Measurements from ENCODE around the gene ZNF789. TPM values are rescaled to one million over a fixed set of nuclear protein-coding genes. Genes with fewer than 3 reads are reported as not detected.

Gene ZNF789
- total and polyA plus RNA-seq, 9 of the 15 experiments (the other 6 are each of a cell fraction or from before 2014, with no cell fraction given): 6.1 to 57.0 (median 24.8) TPM

DNA sequence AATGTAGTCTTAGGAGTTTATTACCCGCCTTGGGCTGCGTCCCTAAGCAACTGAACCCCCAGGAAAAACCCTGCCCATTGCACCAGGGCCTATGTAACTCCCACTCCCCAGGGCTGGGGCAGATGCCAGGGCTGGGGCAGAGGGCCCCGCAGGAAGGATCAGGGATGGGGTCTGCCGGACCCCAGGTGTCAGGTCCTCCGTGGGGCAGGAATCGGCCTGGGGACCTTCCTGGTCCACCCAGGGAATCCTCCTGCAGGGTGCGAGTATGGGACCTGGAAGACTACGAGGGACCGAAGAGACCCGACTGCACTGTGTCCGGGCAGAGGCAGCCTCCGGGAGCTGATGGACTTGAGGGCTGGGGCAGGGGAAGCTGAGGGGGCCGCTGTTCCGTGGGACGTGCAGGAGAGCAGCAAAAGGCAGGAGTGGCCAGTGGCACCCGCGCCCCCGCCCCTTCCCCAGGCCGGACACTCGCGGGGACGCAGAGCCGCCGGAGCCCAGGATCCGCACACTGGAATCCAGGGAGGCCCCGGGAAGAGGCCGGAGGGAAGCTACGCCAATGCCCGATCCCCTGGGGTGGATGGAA, 4.3 kb upstream of the ZNF789 start:
- Histone ChIP-seq H3K9me3 (replicated peaks; ENCODE audit: control insufficient read depth, insufficient read depth, low read depth, low read length) (no peaks in the 10 kb centered on the region), H3K9me1 (ENCODE audit: control insufficient read depth, insufficient read depth, low read length) (no peaks in the 10 kb centered on the region), H3K4me2 (ENCODE audit: insufficient read depth, low read length) (no peak overlapping the region), H3K9ac (ENCODE audit: insufficient read depth in 1 of 2, low read depth in 2 of 2, low read length in 2 of 2) (no peak overlapping the region), H3K36me3 (ENCODE audit: control insufficient read depth, insufficient read depth, low read length) (peaks cover 19% of the 10 kb centered on the region), H3K27me3 (ENCODE audit: control insufficient read depth in 2 of 2, insufficient read depth in 2 of 2, low read length in 2 of 2) (no peaks in the 10 kb centered on the region), H3K27ac (ENCODE audit: extremely low read depth, low read depth, low read length) (no peak overlapping the region), H3K4me3 (no peak overlapping the region), H3K79me2 (ENCODE audit: control insufficient read depth, insufficient read depth, low read length) (peaks cover 42% of the 10 kb centered on the region), H4K20me1 (replicated peaks; ENCODE audit: control insufficient read depth, insufficient read depth, low read length) (no peaks in the 10 kb centered on the region), H3K4me1 (replicated peaks in 1 of 2; ENCODE audit: control insufficient read depth in 2 of 2, insufficient read depth in 2 of 2, low read length in 2 of 2) (peaks cover 10 to 28% of the 10 kb centered on the region in 2 experiments; a peak in 4 of 5 replicates), H2AFZ (ENCODE audit: low read depth, low read length) (no peak overlapping the region)
- ChIA-PET CTCF (ENCODE audit: low intra/inter-chr PET ratio) (interaction anchor here (0.6 kb wide), 1 partner anchor 517 kb away, joined by 3 read pairs; no protein-coding TSS in a partner anchor), POLR2A (interaction anchor here (2.0 kb wide), 1 partner anchor 90 kb away, joined by 5 read pairs; the partner anchor contains the start of gene ZNF655)
- DNase-seq (ENCODE audit: extremely low read depth in 1 of 4, low spot score in 3 of 4): no peak
- no peak for ATAC-seq
- WGBS (ENCODE audit: insufficient coverage, low coverage, missing lambda C conversion rate): 89% methylated on average over 23 of the region's 29 CpGs
- TF ChIP-seq, protein P1, sequence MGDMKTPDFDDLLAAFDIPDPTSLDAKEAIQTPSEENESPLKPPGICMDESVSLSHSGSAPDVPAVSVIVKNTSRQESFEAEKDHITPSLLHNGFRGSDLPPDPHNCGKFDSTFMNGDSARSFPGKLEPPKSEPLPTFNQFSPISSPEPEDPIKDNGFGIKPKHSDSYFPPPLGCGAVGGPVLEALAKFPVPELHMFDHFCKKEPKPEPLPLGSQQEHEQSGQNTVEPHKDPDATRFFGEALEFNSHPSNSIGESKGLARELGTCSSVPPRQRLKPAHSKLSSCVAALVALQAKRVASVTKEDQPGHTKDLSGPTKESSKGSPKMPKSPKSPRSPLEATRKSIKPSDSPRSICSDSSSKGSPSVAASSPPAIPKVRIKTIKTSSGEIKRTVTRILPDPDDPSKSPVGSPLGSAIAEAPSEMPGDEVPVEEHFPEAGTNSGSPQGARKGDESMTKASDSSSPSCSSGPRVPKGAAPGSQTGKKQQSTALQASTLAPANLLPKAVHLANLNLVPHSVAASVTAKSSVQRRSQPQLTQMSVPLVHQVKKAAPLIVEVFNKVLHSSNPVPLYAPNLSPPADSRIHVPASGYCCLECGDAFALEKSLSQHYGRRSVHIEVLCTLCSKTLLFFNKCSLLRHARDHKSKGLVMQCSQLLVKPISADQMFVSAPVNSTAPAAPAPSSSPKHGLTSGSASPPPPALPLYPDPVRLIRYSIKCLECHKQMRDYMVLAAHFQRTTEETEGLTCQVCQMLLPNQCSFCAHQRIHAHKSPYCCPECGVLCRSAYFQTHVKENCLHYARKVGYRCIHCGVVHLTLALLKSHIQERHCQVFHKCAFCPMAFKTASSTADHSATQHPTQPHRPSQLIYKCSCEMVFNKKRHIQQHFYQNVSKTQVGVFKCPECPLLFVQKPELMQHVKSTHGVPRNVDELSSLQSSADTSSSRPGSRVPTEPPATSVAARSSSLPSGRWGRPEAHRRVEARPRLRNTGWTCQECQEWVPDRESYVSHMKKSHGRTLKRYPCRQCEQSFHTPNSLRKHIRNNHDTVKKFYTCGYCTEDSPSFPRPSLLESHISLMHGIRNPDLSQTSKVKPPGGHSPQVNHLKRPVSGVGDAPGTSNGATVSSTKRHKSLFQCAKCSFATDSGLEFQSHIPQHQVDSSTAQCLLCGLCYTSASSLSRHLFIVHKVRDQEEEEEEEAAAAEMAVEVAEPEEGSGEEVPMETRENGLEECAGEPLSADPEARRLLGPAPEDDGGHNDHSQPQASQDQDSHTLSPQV (IDR thresholded peaks at IDR 0.05): no peak
- no peak for TF ChIP-seq ZNF408 (CRISPR knock-in tag; IDR thresholded peaks at IDR 0.05; ENCODE audit: low read depth)
- TF ChIP-seq ZZZ3 (IDR thresholded peaks at IDR 0.05): no peak
- no peak for TF ChIP-seq NCOA6 (IDR thresholded peaks at IDR 0.05)
- TF ChIP-seq MAZ (CRISPR knock-in tag; conservative IDR thresholded peaks at IDR 0.05 in 1 of 2, IDR thresholded peaks at IDR 0.05 in 1 of 2): no peak
- no peak for TF ChIP-seq GTF2E2 (tag; IDR thresholded peaks at IDR 0.05)
- no peak for TF ChIP-seq KAT2B (IDR thresholded peaks at IDR 0.05; ENCODE audit: low read depth, low read length)
- no peak for TF ChIP-seq TAF15 (IDR thresholded peaks at IDR 0.05; ENCODE audit: low read depth, low read length)
- TF ChIP-seq ZNF316 (IDR thresholded peaks at IDR 0.05): no peak
- TF ChIP-seq ZBTB1 (CRISPR knock-in tag; IDR thresholded peaks at IDR 0.05; ENCODE audit: borderline replicate concordance, low read depth): no peak
- TF ChIP-seq ELF4 (CRISPR knock-in tag; IDR thresholded peaks at IDR 0.05): no peak
- TF ChIP-seq PTBP1 (IDR thresholded peaks at IDR 0.05; ENCODE audit: low read depth, low read length): no peak
- TF ChIP-seq YY1 (IDR thresholded peaks at IDR 0.05; ENCODE audit: borderline replicate concordance in 1 of 3, control insufficient read depth in 1 of 3, extremely low read depth in 1 of 3, insufficient read depth in 3 of 3, insufficient read length in 1 of 3, insufficient replicate concordance in 2 of 3, low read depth in 1 of 3, low read length in 2 of 3): no peak
- intact Hi-C loops (cut with micrococcal nuclease) (no loop called here), in situ Hi-C loops (cut with MboI) (no loop called here)
- FAIRE-seq: no peak
- BruUV-seq (replicated peaks): no TSS peak

All from K562 (cell line).